Measurements from ENCODE around the gene SUSD5.
"Not testable (repeated sequence)": the region's sequence is repeated elsewhere in the genome, so short reads cannot be mapped to it uniquely, and the experiment has no call there.

The SUSD5 gene

DNA sequence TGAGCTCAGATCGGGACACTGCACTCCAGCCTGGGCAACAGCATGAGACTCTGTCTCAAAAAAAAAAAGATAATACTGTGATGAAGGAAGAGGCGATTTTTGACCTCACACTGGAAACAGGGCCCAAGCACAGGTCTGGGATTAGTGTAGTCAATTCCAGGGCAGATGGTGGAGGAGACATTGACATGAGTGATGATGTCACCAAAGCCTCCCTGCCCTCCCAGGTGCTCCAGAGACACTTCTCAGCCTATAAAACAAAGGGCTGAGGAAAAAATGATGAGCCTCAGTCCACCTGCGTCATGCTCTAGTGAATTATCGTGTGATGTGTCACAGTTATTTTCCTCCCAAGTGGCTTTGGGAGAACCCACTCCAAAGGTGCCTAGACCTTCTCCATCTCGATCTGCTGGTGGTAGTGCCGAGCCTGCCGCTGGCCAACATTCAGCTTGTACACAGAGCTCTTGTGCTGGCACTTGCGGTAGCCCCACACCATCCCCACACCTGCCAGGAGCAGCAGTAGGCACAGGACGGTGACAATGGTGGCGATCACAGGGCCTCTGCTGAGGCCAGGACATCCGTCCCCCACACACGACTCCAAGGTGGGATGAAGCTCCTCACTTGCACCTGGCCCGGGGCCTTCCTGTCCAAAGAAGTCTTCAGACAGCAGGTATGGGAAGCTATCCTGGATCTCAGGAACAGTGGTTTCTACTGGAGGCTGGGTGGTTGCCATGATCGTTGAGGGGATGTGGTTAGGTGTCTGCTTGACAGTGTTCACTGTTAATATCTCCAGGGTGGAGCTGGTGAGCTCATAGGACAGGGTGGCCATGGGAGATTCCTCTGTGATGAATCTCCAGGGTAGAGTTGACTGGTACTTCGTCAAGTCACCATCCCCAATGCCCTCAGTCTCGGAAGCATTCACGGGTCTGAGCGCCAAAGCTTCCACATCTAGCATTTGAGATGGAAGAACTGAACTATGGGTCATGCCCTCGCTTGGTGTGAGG is 65.9 kb downstream of the SUSD5 start:
- no peak for DNase-seq (ENCODE audit: low read depth in 1 of 2, low spot score in 1 of 2)

GRCh38 chr3:33149342-33149741 is 69.3 kb downstream of the SUSD5 start:
- no peak for DNase-seq (ENCODE audit: low read depth in 1 of 2, low spot score in 1 of 2)

- DNase-seq (ENCODE audit: low read depth in 1 of 2, low spot score in 1 of 2), result no peak
Observed at GRCh38 chr3:33146791-33147445, 71.7 kb downstream of the SUSD5 start.

DNA sequence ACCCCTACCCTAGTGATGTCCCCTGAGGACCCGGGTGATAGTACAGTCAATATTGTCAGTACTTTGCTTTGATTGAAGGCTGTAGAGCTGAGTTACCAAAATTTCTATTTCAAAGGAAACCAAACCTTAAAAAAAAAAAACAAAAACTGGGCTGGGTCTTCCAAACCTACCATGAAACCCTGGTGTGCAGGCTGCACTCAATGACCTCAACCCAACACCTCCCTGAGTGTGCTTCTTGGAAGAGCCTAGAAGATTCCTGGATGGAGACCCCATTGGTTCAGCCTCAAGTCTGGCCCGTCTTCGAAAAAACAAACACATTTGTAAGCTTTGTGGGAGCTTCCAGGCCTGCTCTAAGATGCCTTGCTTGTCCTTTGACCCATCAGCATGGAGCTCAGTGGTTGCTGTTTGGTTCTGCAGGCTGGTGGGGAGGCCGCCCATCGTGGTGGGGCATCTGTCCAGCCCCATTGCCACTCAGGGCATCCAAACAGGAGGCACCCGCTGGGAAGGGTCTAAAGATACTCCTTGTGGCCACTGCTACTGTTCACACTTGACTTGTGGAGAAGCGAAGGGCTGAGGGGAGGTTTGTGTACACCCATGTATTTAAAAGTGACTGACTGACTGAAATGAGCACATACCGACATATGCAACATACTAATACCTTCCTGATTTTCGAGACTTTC is 72.6 kb downstream of the SUSD5 start:
- no peak for DNase-seq (ENCODE audit: low read depth in 1 of 2, low spot score in 1 of 2)

DNA sequence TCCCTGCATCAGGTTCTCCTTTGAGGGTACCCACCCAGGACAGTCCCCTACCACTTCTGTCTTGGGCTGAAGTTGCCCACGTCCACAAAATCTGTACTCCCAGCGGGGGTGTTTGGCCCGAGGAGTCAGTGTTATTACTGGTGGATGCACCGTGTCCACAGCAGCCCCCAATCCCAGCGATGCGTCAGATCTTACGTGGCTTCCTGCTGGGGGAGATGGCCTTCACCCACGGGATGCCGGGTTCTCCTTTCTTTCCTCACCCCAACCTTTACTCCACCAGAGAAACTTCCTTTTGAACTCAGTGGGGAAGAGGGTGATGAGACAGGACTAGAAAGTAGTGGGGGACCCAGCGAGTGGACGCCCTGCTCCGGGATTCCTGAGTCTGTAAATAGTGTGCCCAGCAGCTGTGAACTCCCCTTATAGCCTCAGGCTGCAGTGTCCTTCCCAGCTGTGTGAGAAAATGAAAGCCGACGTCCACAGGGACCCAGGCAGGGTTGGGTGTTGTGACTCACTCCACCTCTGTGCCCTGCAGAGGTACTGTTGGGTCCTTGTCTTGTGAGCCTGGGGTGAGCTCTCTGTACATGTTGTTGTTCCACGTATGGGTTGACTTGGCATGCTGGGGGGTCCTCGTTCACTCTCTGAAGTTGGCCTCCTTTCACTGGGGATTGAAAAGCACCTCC is 73.2 kb downstream of the SUSD5 start:
- no peak for DNase-seq (ENCODE audit: low read depth in 1 of 2, low spot score in 1 of 2)

- DNase-seq (ENCODE audit: low read depth in 1 of 2, low spot score in 1 of 2), result no peak
Observed at GRCh38 chr3:33144433-33144832, 74.2 kb downstream of the SUSD5 start.

- no peak for DNase-seq (ENCODE audit: low read depth in 1 of 2, low spot score in 1 of 2)
Observed at GRCh38 chr3:33141006-33141405, 77.6 kb downstream of the SUSD5 start.

- no peak for DNase-seq (ENCODE audit: low read depth in 1 of 2, low spot score in 1 of 2)
Observed at GRCh38 chr3:33139996-33140395, 78.6 kb downstream of the SUSD5 start.

- not testable (repeated sequence) for DNase-seq (ENCODE audit: low read depth in 1 of 2, low spot score in 1 of 2)
Observed at GRCh38 chr3:33139006-33139623, 79.5 kb downstream of the SUSD5 start.

DNA sequence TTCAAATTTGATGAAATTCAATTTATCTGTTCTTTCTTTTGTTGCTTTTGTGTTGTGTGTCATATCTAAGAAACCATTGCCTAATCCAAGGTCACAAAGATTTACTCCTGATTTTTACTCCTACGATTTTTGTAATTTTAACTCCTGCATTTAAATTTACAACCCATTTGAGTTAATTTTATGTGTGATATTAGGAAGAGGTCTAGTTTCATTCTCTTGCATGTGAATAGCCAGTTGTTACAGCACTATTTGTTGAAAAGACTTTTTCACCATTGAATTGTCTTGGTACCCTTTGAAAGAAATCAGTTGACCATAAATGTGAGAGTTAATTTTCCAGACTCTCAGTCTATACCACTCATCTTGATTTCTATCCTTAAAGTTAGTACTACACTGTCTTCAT is 80.9 kb downstream of the SUSD5 start:
- DNase-seq (ENCODE audit: low read depth in 1 of 2, low spot score in 1 of 2), result no peak

GRCh38 chr3:33134026-33134625 is 84.5 kb downstream of the SUSD5 start:
- no peak for DNase-seq (ENCODE audit: low read depth in 1 of 2, low spot score in 1 of 2)

DNA sequence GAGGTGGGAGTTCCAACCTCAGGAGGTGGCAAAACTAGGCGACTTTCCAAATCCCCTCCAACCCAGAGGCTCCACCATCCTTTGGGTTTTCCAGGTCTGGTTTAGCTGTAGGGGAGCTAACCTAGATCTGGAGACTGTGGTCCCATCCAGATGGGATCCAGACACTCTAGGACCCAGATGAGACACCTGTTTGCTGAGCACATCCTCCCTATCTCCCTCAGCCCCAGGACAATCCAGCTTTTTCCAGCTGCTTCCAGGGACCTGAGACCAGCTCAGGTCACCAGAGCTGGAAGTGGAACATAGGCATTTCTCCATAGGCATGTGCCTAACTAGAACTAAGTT is 86.6 kb downstream of the SUSD5 start:
- no peak for DNase-seq (ENCODE audit: low read depth in 1 of 2, low spot score in 1 of 2)

GRCh38 chr3:33131331-33132018 is 87.1 kb downstream of the SUSD5 start:
- no peak for DNase-seq (ENCODE audit: low read depth in 1 of 2, low spot score in 1 of 2)

DNA sequence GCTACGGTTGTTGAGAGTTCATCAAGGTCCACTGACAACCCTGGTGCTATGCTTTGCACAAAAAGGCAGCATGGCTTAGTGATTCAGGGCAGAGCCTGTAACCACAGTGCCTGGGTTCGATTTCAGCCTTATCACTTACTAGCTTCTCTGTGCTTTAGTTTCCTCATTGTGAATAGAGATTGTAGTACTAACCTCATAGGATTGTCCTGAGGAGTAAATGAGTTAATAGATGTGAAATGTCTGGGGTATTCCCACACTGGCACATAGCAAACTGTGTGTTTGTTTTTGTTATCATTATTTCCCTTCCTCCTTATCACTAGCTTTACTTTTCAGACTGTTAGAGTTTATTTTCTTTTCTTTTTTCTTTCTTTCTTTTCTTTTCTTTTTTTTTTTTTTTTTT is 88.5 kb downstream of the SUSD5 start:
- no peak for DNase-seq (ENCODE audit: low read depth in 1 of 2, low spot score in 1 of 2)

- no peak for DNase-seq (ENCODE audit: low read depth in 1 of 2, low spot score in 1 of 2)
Observed at GRCh38 chr3:33128706-33129105, 89.9 kb downstream of the SUSD5 start.

- DNase-seq (ENCODE audit: low read depth in 1 of 2, low spot score in 1 of 2), result no peak
Observed at GRCh38 chr3:33125840-33126239, 92.8 kb downstream of the SUSD5 start.

GRCh38 chr3:33124638-33125037 is 94.0 kb downstream of the SUSD5 start:
- no peak for DNase-seq (ENCODE audit: low read depth in 1 of 2, low spot score in 1 of 2)

- DNase-seq (ENCODE audit: low read depth in 1 of 2, low spot score in 1 of 2), result no peak
Observed at GRCh38 chr3:33122991-33123390, 95.6 kb downstream of the SUSD5 start.

- no peak for DNase-seq (ENCODE audit: low read depth in 1 of 2, low spot score in 1 of 2)
Observed at GRCh38 chr3:33119891-33120290, 98.7 kb downstream of the SUSD5 start.

GRCh38 chr3:33117461-33117860 is 101.1 kb downstream of the SUSD5 start:
- DNase-seq (ENCODE audit: low read depth in 1 of 2, low spot score in 1 of 2), result no peak
